ENCODE measurements around the gene IL12B.
"Not testable (repeated sequence)": the region's sequence is repeated elsewhere in the genome, so short reads cannot be mapped to it uniquely, and the experiment has no call there.

The IL12B gene

DNA sequence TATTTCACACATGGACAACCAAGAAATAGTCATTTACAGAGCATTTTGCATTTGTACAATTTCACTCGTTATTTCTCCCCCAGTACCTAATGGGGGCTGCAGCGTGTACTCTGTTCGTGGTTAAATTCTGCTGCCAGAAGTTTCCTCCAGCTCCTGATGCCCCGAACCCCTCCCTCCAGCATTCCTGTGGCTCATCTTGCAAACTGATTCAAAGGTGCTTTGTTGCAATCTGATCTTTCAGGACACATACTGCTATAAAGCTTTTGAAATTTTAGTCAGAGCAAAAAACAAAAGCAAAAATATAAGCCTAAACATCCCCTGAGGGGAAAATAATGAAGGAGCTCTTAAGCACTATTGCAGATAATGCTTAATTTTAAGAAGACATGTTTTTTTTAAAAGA, 39.5 kb downstream of the IL12B start:
- H3K4me3 ChIP-seq (ENCODE audit: low read depth, low read length) = no peak overlapping the region
- no peak for DNase-seq (ENCODE audit: low read depth)
- TF ChIP-seq CTCF (IDR thresholded peaks at IDR 0.05; ENCODE audit: control insufficient read depth, extremely low read depth, insufficient read depth) = no peak

- peak; percentile 17 for DNase-seq (ENCODE audit: low read depth)
- peak; percentile 42; the same call in 1 of the 2 replicates for TF ChIP-seq CTCF (IDR thresholded peaks at IDR 0.05; ENCODE audit: control insufficient read depth, extremely low read depth, insufficient read depth)
- no peak overlapping the region for H3K4me3 ChIP-seq (ENCODE audit: low read depth, low read length)
Observed at GRCh38 chr5:159286420-159287035, 43.8 kb downstream of the IL12B start.

DNA sequence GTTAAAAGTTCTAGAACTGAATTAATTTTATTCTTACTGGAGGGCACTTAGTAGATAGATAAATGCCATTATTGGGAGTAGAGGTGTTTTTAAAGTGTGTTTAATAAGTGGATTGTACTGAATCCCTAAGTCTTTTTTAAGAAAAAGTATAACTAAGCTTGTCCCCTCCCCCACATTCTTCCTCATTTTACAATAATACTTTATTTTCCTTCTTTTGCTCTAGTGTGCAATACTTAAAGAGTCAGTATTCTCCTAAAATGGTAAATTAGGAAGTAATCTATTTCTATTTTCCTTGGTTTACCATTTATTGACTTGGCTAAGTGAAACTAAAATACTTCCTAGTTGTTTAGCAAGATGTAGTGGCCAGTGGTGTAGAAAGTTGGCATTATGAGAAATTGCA, 55.6 kb downstream of the IL12B start:
- no peak overlapping the region for H3K4me3 ChIP-seq (ENCODE audit: low read depth, low read length)
- DNase-seq (ENCODE audit: low read depth) = no peak
- TF ChIP-seq CTCF (IDR thresholded peaks at IDR 0.05; ENCODE audit: control insufficient read depth, extremely low read depth, insufficient read depth) = no peak

GRCh38 chr5:159273923-159274322, 56.4 kb downstream of the IL12B start:
- DNase-seq (ENCODE audit: low read depth) = peak; percentile 54
- H3K4me3 ChIP-seq (ENCODE audit: low read depth, low read length) = no peak overlapping the region
- no peak for TF ChIP-seq CTCF (IDR thresholded peaks at IDR 0.05; ENCODE audit: control insufficient read depth, extremely low read depth, insufficient read depth)

GRCh38 chr5:159269723-159270122, 60.6 kb downstream of the IL12B start:
- no peak overlapping the region for H3K4me3 ChIP-seq (ENCODE audit: low read depth, low read length)
- TF ChIP-seq CTCF (IDR thresholded peaks at IDR 0.05; ENCODE audit: control insufficient read depth, extremely low read depth, insufficient read depth) = no peak
- DNase-seq (ENCODE audit: low read depth) = no peak

DNA sequence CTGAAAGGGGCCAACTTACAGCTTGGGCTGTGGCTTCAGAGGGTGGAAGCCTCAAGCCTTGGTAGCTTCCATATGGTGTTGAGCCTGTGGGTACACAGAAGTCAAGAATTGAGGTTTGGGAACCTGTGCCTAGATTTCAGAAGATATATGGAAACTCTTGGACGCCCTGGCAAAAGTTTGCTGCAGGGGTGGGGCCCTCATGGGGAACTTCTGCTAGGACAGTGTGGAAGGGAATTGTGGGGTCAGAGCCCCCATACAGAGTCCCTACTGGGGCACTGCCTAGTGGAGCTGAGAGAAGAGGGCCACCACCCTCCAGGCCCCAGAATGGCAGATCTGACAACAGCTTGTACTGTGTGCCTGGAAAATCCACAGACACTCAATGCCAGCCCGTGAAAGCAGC, 63.5 kb downstream of the IL12B start:
- not testable (repeated sequence) for H3K4me3 ChIP-seq (ENCODE audit: low read depth, low read length)

More for the DNA sequence above, 63.5 kb downstream of the IL12B start:
- not testable (repeated sequence) for DNase-seq (ENCODE audit: low read depth)
